T-helper 1 cell treated with Interleukin-12 subunit alpha and Interleukin-12 subunit beta and Interleukin-4 antibody, amounts not matched to agents 30 μg/mL and 1 μg/mL, for 36 hours (primary cell): ENCODE results near the gene CYP26A1.

Source experiments
- H3K27ac Mint-ChIP-seq: one replicate; pipeline ENCODE4 v1.8.0; 2021; ENCODE audit warnings: mild to moderate bottlenecking, mixed read lengths
- H3K27me3 Mint-ChIP-seq: one replicate; pipeline ENCODE4 v1.8.0; 2021; ENCODE audit warnings: low read depth, mixed read lengths
- H3K36me3 Mint-ChIP-seq: one replicate; pipeline ENCODE4 v1.8.0; 2021; ENCODE audit warnings: low read depth, mixed read lengths
- H3K4me1 Mint-ChIP-seq: one replicate; pipeline ENCODE4 v1.8.0; 2021; ENCODE audit warnings: low read depth, mixed read lengths
- H3K4me3 Mint-ChIP-seq: one replicate; pipeline ENCODE4 v1.8.0; 2021; ENCODE audit warnings: mild to moderate bottlenecking, moderate library complexity, mixed read lengths
- H3K9me3 Mint-ChIP-seq: one replicate; pipeline ENCODE4 v1.8.0; 2021; ENCODE audit warnings: mixed read lengths

Gene CYP26A1, protein sequence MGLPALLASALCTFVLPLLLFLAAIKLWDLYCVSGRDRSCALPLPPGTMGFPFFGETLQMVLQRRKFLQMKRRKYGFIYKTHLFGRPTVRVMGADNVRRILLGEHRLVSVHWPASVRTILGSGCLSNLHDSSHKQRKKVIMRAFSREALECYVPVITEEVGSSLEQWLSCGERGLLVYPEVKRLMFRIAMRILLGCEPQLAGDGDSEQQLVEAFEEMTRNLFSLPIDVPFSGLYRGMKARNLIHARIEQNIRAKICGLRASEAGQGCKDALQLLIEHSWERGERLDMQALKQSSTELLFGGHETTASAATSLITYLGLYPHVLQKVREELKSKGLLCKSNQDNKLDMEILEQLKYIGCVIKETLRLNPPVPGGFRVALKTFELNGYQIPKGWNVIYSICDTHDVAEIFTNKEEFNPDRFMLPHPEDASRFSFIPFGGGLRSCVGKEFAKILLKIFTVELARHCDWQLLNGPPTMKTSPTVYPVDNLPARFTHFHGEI

DNA sequence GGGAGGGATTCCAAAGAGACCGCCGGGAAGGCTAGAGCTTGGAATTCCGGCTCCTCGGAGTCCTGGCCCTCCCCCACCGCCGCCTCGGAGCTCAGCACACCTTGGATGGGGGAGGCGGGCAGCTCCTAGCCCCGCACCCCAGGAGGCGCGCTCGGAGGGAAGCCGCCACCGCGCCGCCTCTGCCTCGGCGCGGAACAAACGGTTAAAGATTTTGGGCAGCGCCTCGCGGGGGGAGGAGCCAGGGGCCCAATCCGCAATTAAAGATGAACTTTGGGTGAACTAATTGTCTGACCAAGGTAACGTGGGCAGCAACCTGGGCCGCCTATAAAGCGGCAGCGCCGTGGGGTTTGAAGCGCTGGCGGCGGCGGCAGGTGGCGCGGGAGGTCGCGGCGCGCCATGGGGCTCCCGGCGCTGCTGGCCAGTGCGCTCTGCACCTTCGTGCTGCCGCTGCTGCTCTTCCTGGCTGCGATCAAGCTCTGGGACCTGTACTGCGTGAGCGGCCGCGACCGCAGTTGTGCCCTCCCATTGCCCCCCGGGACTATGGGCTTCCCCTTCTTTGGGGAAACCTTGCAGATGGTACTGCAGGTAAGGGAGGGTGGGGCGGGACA lies at the start of gene CYP26A1:
Gene CYP26A1 (plus strand): TSS at position 355 of the 608 bp plus-strand sequence. CDS start 42 bp downstream, at position 397.
- peaks cover 13% of the 10 kb centered on the region for H3K4me1 Mint-ChIP-seq
- peaks cover 85% of the 10 kb centered on the region for H3K27me3 Mint-ChIP-seq

GRCh38 chr10:93026072-93026471 lies 47.6 kb upstream of the CYP26A1 start:
- Mint-ChIP-seq H3K4me1 (no peaks in the 10 kb centered on the region), H3K27me3 (no peaks in the 10 kb centered on the region), H3K4me3 (no peak overlapping the region), H3K27ac (no peak overlapping the region), H3K9me3 (no peaks in the 10 kb centered on the region), H3K36me3 (peaks cover 6% of the 10 kb centered on the region)

More for the DNA sequence above, at the start of gene CYP26A1:
- Mint-ChIP-seq H3K9me3 (no peaks in the 10 kb centered on the region), H3K36me3 (no peaks in the 10 kb centered on the region), H3K27ac (peak within 1 kb of the TSS; percentile 31), H3K4me3 (peak within 1 kb of the TSS; percentile 65)

DNA sequence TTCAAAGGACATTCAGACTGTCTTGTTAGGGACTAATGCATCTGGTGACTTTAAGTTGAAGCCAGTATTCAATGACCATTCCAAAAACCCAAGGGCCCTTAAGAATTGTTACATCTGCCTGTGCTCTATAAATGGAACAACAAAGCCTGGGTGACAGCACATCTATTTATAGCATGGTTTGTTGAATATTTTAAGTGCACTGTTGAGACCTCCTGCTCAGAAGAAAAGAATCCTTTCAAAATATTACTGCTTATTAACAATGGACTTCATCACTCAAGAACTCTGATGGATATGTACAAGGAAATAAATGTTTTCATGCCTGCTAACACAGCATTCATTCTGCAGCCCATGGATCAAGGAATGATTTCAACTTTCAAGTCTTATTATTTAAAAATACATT lies 46.2 kb upstream of the CYP26A1 start:
- H3K4me1 Mint-ChIP-seq: no peaks in the 10 kb centered on the region

GRCh38 chr10:93028883-93029282 lies 44.8 kb upstream of the CYP26A1 start:
- Mint-ChIP-seq H3K27me3 (no peaks in the 10 kb centered on the region), H3K27ac (no peak overlapping the region), H3K36me3 (peaks cover 6% of the 10 kb centered on the region), H3K4me3 (no peak overlapping the region), H3K9me3 (no peaks in the 10 kb centered on the region), H3K4me1 (no peaks in the 10 kb centered on the region)

More for the DNA sequence above, 46.2 kb upstream of the CYP26A1 start:
- Mint-ChIP-seq H3K9me3 (no peaks in the 10 kb centered on the region), H3K36me3 (peaks cover 6% of the 10 kb centered on the region), H3K27ac (no peak overlapping the region), H3K4me3 (no peak overlapping the region), H3K27me3 (no peaks in the 10 kb centered on the region)

DNA sequence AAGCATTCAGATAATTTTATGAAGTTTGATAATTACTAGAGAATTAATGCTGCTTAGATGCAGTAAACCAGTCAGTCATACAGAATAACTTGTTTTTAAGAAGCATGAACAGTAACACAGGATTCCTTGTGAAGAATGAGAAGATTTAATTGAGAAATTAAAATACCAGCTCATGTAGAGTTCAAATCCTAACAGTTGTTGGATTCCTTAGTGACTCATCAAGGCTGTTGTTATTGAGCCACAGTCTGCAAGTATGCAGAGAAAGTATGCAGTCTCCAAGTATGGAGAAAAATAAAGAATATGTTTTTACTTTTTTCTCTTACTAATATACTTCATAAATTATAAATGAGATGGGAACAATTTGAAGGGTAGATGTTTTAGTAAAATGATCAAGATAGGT lies 43.3 kb upstream of the CYP26A1 start:
- Mint-ChIP-seq H3K27ac (no peak overlapping the region), H3K9me3 (no peaks in the 10 kb centered on the region), H3K4me1 (no peaks in the 10 kb centered on the region), H3K27me3 (no peaks in the 10 kb centered on the region), H3K36me3 (peaks cover 6% of the 10 kb centered on the region), H3K4me3 (no peak overlapping the region)

DNA sequence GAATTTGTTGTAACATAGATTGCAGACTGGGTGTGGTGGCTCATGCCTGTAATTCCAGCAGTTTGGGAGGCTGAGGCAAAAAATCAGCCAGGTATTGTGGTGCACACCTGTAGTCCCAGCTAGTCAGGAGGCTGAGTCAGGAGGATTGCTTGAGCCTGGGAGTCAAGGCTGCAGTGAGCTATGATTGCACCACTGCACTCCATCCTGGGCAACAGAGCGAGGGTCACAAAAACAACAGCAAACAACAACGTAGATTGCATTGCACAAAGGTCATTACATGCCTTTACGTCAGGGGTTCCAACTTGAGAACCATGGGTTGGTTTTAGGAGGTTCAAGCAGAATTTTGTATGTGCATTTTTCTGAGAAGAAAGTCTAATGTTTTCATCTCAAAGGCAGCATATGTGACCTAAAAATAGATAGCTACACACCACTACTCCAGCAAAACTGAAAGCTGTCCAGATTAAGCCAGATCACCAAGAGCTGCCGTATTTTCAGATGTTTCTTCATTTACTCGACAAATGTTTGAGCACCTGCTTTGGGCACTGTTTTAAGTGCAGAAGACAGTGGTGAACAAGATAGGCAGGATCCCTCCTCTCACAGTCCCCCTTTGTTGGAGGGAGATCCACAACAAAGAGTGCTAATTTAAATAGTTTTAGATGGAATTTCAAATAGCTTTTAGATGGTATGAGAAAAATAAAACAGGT lies 41.4 kb upstream of the CYP26A1 start:
- H3K4me1 Mint-ChIP-seq: no peaks in the 10 kb centered on the region
- no peak overlapping the region for H3K27ac Mint-ChIP-seq
- H3K4me3 Mint-ChIP-seq: no peak overlapping the region
- no peaks in the 10 kb centered on the region for H3K9me3 Mint-ChIP-seq
- peaks cover 3% of the 10 kb centered on the region for H3K36me3 Mint-ChIP-seq
- no peaks in the 10 kb centered on the region for H3K27me3 Mint-ChIP-seq

- no peak overlapping the region for H3K4me3 Mint-ChIP-seq
- H3K4me1 Mint-ChIP-seq: no peaks in the 10 kb centered on the region
- no peak overlapping the region for H3K27ac Mint-ChIP-seq
- no peaks in the 10 kb centered on the region for H3K36me3 Mint-ChIP-seq
- H3K9me3 Mint-ChIP-seq: no peaks in the 10 kb centered on the region
- no peaks in the 10 kb centered on the region for H3K27me3 Mint-ChIP-seq
These were observed 40.9 kb upstream of the CYP26A1 start for GRCh38 chr10:93032809-93033137.

- Mint-ChIP-seq H3K4me1 (no peaks in the 10 kb centered on the region), H3K4me3 (no peak overlapping the region), H3K36me3 (no peaks in the 10 kb centered on the region), H3K27ac (no peak overlapping the region), H3K9me3 (no peaks in the 10 kb centered on the region), H3K27me3 (no peaks in the 10 kb centered on the region)
These were observed 39.3 kb upstream of the CYP26A1 start for GRCh38 chr10:93034426-93034825.

GRCh38 chr10:93039110-93039509 lies 34.6 kb upstream of the CYP26A1 start:
- H3K27me3 Mint-ChIP-seq: no peaks in the 10 kb centered on the region
- H3K27ac Mint-ChIP-seq: no peak overlapping the region
- H3K9me3 Mint-ChIP-seq: no peaks in the 10 kb centered on the region
- peaks cover 2% of the 10 kb centered on the region for H3K4me1 Mint-ChIP-seq
- no peak overlapping the region for H3K4me3 Mint-ChIP-seq
- H3K36me3 Mint-ChIP-seq: peaks cover 2% of the 10 kb centered on the region

DNA sequence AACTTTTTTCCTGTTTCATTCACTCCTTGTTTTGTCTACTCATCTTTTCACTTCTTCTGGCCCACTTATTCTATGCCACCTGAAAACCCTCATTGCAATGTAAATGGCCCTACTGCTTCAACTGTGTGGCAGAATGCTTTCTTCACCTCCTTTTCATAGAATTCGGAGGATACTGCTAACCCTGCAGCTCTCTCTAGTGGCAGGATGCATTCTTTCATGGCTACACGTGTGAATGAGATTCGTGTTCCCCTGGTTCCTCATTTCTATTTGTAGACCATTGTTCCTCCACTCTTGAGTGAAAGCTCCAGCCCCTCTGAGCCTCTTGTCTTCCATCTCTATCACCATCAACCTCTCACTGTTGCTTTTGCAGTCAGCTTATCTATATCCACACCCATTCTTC lies 34.0 kb upstream of the CYP26A1 start:
- Mint-ChIP-seq H3K36me3 (peaks cover 2% of the 10 kb centered on the region), H3K4me1 (peaks cover 2% of the 10 kb centered on the region), H3K4me3 (no peak overlapping the region), H3K9me3 (no peaks in the 10 kb centered on the region), H3K27ac (no peak overlapping the region), H3K27me3 (no peaks in the 10 kb centered on the region)

DNA sequence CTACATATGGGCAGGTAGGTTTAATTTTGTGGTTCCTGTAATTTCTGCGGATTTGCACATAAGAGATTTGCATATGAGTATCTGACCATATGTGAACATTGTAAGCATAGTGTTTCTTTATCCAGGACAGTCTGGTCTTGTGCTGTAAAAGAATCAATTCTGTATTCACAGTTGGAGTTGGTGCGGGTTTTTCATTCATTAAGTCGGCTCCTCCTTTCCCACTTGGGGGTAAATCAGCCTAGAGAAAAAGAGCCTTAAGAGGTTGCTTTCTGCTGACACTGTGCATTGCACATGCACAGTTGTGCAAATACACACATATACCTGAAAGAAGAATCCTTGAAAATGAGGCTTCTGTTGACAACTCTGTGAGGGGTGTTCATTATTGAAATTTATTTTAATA lies 19.2 kb upstream of the CYP26A1 start:
- no peaks in the 10 kb centered on the region for H3K36me3 Mint-ChIP-seq
- H3K9me3 Mint-ChIP-seq: no peaks in the 10 kb centered on the region
- peaks cover 7% of the 10 kb centered on the region for H3K27me3 Mint-ChIP-seq
- no peak overlapping the region for H3K27ac Mint-ChIP-seq
- H3K4me3 Mint-ChIP-seq: no peak overlapping the region
- no peaks in the 10 kb centered on the region for H3K4me1 Mint-ChIP-seq

GRCh38 chr10:93058139-93058538 lies 15.6 kb upstream of the CYP26A1 start:
- Mint-ChIP-seq H3K4me3 (no peak overlapping the region), H3K36me3 (peaks cover 4% of the 10 kb centered on the region), H3K27me3 (peaks cover 27% of the 10 kb centered on the region), H3K9me3 (no peaks in the 10 kb centered on the region), H3K27ac (no peak overlapping the region), H3K4me1 (peaks cover 3% of the 10 kb centered on the region)

DNA sequence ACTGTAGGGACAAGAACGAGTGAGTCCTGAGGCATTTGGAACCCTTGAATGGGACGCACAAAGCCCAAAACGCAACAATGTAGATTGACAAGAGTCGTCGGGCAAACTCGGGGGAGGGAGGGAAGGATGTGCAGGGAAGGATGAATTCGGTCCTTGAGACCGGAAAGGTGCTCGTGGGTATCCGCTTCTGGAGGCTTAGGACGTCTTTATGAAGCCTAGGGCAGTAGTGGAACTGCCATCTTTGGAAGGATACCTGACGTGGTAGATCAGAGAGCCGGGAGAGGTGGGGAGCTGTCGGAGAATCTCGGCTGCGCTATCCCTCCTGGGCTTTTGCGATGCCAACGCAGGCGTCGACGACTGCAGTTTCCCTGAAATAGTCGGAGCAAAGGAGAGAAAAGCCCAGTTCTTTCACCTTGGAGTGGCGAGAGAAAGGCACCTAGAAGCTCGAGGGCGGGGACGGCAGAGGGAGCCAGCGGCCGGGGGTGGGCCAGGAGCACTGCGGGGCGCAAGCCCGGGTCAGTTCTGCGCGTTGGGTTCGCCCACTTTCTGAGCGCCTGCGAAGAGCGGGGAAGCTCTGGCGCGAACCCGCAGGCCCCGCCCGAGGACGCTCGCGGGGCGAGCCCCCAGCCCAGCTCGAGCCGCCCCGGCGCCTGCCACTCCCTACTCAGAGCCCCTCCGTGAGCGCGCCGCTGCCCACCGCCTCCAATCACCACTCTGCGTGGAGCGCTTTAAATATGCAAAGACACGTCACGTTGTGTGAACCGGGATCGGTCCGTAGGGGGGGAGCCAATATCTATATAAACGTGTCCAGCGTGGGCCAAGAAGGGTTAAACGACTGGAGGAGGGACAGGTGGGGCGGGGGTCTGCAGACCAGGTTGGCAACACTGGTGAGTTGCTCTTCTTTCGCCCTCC lies 13.5 kb upstream of the CYP26A1 start, which contains the start of gene CYP26C1:
Gene CYP26C1 (plus strand): TSS at position 824 of the 912 bp plus-strand sequence. CDS start 466 bp downstream, outside the sequence.
- H3K4me1 Mint-ChIP-seq: peaks cover 4% of the 10 kb centered on the region
- no peaks in the 10 kb centered on the region for H3K9me3 Mint-ChIP-seq
- H3K27ac Mint-ChIP-seq: no peak within 1 kb of the TSS
- peaks cover 4% of the 10 kb centered on the region for H3K36me3 Mint-ChIP-seq
- peaks cover 45% of the 10 kb centered on the region for H3K27me3 Mint-ChIP-seq
- no peak within 1 kb of the TSS for H3K4me3 Mint-ChIP-seq
